Ureter (tissue), 1 donor: Measurements from ENCODE around the gene HDAC4. TPM values are rescaled to one million over a fixed set of nuclear protein-coding genes. Genes with fewer than 3 reads are reported as not detected.
A peak's percentile ranks its signal among the peaks of the same experiment; 100 is the strongest.

Experiments
- DNase-seq: peaks from one replicate; pipeline ENCODE4 v3.0.0-alpha.2; 2020; ENCODE audit warnings: low spot score
- total RNA-seq: library from RNA; stranded (reverse); gene quantifications from one replicate; pipeline ENCODE4 v1.2.4, GENCODE V29; 2023
- donor health status: DM: yes; HTN: yes; CAD: no.

Gene HDAC4
- total RNA-seq, 1 donor from 2014 or later: 86.9 TPM

DNA sequence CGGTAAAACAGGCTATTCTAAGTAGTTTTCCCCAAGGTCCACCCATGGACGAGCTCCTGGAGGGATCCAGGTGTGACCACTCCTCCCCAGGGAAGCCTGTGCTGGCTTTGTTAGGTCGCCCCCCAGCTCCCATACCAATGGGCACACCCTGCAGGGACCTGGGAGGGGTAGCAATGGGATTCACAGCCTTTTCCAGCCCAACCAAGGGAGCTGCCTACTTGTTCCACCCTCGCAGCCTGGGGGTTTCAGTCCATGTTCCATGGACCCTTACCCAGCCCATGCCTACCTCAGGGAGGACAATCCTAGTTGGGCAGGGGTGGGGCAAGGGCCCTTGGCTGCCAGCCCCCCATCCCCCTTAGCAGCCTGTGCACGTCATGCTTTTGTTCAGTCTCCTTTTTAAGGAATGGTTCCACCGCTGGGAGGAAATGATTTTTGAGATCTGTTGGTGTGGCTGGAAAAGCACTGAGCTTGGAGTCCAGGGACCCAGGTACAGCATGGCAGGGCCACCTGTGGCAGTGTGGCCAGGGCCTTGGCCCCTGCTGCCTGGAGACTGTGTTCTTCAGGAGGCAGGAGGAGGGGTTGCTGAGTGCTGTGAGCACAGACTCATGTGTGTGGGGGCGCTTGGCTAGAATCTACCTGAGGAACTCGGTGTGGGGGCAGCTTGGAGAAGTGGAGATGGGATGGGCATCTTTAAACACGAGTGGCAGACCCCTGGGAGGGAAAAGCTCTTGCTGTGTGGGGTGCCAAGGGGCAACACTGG lies 386.2 kb downstream of the HDAC4 start:
- DNase-seq: no peak

DNA sequence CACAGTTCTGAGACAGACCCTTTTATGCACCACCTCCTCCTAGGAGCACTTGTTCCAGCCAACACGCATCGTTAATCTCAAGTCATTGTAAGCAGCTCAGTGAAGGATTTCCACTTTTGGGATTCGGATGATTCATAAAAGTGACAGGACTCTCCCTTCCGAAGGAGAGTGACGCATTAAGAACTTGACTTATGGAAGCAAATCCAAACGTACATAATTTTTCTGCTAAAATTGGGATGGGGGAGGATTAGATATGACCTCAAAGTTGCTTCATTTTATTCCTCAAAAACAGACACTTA lies 387.2 kb downstream of the HDAC4 start:
- DNase-seq: no peak

DNA sequence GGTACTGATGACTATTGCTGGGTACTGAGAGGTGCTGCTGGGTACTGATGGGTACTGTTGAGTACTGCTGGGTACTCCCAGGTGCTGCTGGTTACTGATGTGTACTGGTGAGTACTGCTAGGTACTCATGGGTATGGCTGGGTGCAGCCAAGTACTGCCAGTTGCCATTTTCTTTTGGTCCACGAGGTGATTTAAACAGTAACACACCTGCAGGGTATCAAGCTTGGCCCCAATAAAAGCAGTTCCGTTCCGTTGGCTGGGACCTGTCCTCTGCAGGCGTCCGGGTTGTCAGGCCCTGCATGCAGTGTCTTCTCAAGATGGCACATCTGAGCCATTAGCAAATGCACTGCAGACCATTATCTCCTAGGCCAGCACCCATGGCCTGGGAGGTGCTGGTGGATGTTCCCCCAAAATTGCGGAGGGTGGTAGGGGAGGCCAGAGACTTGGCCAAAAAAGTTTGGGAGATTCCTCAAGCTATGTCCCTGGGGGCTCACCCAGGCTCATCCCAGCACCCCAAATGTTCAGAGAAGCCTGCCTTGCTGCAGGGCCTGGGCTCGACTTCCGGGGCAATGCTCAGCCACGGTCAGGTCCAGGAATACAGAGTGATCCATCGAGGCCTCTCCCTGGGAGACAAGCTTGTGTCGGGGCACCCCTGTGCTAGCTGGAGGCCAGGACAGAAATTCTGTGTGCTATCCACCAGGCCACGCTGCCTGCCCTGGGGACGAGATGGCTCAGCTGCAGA lies 387.7 kb downstream of the HDAC4 start:
- DNase-seq: no peak

DNA sequence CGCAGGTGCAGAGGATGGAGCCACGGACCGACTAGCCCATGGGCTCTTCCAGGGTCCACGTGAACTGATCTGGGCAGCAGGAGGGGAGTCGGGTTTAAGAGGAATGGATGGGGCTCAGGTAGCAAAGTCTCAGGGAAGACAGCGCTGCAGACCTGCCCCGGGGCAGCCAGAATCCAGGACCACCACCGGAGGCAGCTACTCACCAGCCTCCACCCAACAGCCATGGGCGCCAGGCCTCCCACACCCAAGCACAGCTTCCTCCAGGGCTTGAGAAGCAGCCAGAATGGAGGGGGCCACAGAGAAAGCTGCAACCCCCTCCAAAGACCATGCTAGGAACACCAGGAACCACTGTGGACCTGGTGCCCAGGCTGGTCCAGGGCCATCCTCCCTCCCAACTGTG lies 388.6 kb downstream of the HDAC4 start:
- DNase-seq: no peak

DNA sequence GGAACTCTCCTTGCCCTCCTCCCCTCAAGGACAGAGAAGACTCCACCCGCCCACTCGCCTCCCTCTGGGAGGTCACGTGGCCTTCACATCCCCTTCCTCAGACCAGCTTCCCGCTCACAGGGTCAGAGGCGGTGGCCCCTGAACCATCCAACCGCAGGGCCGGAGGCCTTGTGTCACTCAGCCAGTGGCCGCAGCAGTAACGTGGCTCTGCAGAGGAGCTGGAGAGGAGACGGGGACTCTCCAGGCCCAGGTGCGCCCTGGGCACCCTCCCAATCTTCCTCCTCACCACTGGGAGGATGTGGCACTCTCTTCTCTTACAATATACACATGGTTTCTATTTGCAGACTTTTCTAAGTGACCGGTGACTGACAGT lies 391.2 kb downstream of the HDAC4 start:
- no peak for DNase-seq

DNA sequence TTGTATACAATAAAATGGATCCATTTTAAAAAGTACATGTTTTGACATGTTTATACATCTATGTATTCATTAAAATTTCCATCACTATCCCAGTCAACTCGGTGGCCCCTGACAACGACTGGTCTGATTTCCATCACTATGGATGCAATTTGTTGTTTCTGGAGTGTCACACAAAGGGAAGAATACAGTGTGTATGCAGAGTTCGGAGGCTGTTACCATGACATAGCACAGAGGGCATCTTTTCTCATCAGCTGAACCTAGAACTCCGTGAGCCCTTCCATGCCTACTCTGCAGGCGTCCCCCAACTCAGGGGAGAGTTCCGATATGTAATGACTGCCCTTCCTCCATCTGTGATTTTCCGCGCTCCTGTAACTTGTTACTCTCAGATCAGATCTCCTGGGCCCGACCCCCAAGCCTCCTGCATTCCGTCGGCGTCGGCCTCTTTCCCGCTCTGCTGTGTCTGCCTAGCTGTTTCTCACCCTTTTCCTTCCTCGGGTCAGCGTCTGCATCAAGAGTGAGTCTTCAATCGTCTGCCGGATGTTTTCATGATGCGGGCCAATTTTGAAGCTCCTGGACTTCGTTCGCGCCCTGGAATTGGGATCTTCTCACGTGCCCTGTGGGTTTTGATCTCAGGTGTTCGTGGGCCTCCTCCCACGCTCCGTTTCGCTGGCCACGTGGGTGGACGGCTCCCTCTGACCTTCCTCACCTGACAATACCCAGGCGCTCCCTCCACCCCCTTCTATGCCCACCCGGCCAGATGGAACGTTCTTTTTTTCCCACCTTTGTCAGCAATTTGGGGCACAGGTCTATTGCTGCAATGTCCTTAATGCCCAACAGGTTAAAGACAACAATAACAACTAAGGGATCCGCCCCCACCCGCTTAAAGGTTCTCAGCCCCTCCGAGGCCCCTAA lies 391.9 kb downstream of the HDAC4 start:
- DNase-seq: no peak

DNA sequence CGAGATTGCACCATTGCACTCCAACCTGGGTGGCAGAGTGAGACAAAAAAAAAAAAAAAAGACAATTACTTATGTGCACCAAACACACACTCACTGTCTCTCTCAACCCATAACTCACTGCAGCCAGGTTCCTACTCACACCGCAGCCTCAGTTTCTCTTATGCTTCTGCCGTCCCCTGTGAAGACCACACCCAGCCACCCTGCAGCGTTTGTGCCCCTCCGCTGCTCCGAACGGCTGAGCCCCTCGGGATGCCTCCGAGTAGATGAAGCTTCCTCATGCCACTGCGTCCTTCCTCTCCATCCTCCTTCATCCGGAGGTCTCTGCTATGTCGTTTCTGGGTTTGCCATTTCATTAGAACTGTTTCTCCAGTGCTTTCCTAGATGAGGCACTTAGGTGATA lies 392.8 kb downstream of the HDAC4 start:
- DNase-seq: no peak

DNA sequence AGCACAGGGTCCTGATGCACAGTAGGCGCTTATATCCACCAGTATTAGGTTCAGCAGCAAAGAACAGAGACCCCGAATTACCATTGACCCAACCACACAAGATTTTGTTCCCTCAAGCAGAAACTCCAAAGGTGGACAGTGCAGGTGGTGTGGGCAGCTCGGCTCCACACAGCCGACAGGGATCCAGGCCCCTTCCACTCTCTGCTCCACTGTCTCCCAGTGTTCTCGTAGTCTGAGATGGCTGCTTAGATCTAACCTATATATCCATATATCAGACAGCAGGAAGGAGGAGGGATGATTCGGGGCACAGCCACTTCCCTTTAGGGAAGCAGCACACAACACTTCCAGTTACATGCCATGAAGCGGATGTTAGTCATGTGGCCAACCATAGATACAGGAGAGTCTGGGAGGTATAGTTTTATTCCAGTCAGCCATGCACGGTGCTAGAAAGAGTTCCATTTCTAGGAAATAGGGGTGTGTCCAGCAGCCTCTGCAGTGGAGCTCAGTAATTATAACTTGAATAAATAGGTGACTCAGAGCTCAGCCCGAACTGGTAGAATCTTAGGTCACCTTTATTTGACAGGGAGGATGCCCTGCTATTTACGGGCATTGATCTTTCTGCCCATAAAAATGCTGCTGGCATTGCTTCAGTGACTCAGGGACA lies 394.1 kb downstream of the HDAC4 start:
- DNase-seq: no peak

DNA sequence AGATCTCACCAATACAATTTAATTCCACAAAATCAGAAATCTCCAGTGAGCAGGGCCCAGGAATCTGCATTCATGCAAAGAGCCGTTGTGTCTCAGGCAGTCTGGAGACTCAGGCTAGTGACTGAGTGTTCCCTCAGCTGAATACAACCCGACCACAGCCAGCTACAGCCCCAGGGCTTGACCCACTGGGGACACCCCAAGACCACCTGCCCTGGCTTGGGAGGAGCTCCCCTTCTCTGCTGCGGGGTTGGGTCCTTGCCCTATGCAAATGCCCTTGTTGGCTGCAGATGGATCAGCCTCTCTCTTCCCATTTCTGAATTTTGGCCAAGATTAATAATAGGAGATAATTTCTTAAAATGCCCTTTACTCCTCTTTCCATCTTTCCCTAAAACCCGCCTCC lies 395.2 kb downstream of the HDAC4 start:
- DNase-seq: no peak

DNA sequence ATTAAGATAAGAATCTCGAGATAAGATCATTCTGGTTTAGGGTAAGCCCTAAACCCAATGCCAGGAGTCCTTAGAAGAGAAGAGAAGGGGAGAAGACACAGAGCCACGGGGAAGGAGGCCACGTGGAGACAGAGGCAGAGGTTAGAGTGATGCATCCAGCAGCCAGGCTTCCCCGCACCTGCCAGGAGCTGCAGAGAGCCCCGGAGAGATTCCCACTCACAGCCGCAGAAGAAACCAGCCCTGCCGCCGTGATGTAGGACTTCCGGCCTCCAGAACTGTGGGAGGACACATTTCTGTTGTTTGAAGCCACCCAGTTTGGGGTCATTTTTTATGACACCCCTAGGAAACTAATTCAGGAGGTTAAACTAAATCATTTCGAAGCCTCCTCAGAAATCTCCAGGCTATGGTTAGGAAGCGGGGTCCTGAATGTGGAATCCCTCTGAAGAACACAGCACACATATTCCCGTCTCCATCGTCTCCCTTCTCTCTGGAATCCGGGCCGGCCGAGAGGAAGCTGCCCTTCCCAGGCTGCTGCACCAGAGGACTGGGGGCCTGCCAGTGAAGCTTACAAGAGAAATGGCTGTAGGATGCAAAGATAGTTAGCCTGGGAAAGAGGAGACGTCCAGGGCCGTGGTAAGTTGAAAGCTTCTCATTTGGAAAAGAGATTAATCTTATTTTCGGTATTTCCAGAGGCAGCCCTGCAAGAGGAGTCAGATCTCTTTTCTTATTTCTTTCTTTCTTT lies 396.4 kb downstream of the HDAC4 start:
- DNase-seq: no peak

DNA sequence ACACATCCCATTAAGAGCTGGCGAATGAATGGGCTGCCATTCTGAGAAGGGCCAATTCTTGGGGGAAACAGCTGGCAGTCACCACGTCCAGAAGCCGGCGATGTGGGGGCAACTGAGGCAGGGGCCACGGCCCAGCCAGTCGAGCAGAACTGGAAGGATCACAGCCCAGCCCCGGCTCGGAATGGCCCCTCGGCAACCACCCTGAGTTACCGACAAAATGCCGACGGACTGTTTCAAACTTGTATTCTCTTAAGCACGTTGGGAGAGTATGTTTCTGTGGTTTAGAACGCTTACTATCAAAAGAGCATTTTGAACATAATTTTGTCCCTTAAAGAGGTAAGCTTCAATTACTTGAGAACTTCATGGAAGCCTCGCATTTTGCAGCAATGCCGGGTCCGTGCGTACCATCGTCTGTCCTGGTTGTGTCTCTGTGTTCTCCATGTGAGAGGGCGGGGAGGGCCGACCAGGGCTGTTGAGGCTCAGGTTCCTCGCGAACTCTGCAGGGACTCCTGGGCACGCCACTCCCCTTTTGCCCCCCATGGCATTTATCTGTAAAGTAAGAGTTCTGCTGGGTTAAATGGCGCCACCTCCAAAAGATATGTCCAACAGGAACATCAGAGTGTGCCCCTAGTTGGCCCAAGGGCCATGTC lies 397.1 kb downstream of the HDAC4 start:
- no peak for DNase-seq

DNA sequence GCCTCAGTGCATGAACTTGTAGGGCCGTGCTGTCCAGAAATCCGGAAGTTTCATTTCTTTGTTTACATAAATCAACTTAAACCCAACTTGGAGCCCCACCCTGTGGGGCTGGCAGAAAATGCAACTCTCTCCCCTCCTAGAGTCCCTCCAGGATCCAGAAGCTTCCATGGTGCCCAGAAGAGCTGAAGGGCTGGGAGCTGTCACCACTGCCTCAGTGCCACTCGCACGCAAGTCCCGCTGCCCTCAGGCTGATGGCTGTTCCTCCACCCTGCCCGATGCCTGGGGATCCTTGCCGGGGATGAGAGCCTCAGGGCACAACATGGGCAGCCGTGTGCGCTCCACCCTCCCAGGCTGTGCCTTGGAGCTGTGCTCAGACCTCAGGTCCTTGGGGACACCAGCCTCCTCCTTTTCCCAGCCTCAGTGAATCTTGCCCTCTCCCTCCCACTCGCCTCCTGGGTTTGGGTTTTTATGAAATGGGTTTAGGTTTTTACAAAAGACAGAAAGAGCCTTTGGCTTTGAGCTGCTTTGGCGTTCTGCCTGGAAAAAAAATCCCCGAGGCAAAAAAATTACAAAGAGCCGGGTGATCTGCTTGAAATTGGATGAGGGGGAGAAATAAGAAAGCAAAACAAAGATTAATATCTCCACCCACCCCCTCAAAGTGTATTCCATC lies 397.7 kb downstream of the HDAC4 start:
- DNase-seq: no peak

DNA sequence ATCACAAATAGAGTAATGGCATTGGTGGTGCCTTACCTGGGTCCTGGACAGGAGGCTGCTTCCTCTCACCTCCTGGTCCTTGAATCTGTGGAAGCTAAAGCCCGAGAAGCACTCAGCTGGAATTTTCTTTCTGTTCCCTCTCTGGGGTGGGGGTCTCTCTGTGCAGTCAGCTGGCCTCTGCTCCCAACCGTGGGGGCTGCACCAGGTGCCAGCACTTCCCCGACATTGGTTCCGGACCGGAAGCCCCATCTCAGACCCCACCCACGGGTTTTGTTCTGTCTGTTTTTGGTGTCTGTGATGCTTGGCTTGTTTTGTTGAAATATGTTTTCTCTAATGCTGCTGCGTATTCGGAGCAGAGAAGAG lies 398.2 kb downstream of the HDAC4 start:
- DNase-seq: no peak

DNA sequence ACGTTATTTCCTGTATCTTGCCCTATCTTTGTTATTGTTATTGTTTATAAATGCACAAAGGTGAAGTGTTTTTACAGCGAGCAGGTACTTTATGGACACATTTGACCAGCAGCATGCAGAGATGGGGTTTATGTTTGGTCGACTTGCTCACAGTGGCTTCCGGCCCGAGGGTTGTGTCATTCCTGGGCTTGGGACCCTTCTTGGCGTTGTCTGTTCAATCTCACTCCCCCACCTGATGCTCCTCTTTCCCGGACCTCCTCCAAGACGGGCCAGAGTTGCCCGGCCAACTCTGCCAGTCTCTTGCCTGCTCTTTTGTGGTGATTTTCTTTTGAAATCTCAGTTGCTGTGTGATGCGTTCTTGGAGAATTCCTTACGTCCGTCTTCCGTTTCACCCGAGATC lies 399.0 kb downstream of the HDAC4 start:
- DNase-seq: no peak

DNA sequence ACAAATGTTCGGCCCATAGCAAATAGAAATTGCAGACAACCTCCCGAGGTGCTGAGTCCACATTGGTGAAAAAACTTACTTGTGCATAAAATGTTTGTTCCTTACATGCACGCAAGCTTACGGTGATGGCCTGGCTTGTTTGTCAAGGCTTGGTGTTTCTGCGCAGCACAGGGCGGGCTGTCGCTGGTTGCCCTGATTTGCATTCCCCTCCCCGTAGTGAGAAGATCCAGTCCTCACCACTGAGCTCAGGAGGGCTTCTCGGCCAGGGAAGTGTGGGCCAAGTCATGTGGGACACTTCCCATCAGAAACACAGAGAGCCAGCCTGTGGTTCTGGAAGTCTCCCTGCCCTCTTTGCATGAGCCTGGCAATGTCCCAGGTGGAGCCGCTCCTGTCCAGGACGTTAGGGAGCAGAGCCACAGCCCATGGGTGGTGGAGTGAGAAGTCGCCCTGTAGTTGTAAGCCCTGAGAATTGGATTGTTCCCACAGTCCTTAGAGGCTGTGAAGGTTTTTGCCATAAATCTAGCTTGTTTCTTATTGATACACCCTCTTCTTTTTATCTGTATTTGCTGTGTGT lies 400.2 kb downstream of the HDAC4 start:
- peak; percentile 38 for DNase-seq

DNA sequence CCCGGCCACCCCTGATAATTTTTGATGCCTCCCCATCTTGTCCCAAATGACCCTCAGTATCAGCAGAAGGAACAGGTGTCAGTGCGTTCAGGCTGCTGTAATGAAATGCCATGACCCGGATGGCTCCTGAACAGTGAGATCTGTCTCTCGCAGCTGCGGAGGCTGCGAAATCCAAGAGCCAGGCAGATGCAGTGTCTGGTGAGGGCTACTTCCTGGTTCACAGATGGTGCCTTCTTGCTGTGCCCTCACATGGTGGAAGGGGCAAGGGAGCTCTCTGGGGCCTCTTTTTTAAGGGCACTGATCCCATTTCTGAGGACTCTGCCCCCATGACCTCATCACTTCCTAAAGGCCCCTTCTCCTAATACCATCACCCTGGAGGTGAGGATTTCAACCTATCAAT lies 400.7 kb downstream of the HDAC4 start:
- DNase-seq: no peak

DNA sequence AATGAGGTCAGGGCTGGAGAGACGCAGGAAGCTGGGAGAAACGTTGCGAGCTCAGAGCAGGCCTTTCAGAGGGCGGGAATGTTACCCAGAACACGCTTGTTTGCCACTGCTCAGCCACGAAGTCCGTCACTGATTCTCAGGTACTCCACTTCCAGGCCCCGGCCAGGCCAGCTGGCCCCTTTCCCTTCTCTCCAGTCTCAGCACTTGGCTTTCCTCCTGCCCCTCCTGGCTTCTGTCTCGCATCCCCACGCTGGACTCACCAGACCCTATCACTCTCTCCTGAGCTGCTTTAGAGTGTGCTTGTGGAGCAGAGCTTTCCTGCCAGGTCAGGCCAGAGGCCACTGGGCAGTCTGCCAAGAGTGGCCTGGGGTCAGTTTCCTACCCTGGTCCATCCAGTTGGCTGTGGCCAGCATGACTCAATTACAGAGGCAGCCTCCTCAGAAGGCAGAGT lies 401.5 kb downstream of the HDAC4 start:
- no peak for DNase-seq

DNA sequence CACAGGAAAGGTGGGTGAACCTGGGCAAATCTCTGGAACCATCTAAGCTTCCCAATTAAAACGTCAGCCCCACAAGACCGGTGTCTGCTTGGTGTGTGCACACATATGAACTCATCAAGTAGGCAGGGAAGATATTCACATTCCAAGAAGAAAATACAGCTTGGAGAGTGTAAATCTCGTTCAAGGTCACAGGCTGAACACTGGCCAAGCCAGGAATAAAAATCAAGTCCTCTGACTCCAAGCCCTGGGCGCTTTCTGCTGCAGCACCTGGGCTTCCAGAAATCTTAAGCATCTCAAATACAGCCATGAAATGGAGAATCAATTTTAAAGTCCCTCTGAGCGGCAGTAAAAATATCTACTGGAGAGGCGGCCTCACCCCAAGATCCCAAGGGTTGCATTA lies 402.0 kb downstream of the HDAC4 start:
- DNase-seq: no peak
